D721Med (cell line): ENCODE results near the gene REEP6.
"Not testable (repeated sequence)": the region's sequence is repeated elsewhere in the genome, so short reads cannot be mapped to it uniquely, and the experiment has no call there.

Experiments used
- DNase-seq: peaks from one replicate; pipeline ENCODE4 v3.0.0; 2011; ENCODE audit warnings: low spot score; ENCODE audit not compliant: insufficient read length
- FAIRE-seq: peaks from 2 replicates; lab custom pipeline; 2011; peaks lifted over from hg19 to GRCh38; lab: Jason Lieb, UNC
- CTCF ChIP-seq: IDR thresholded peaks from 2 replicates; pipeline ENCODE4 v1.5.1; 2012; ENCODE audit warnings: mild to moderate bottlenecking, control low read depth; ENCODE audit not compliant: insufficient read depth; ENCODE audit errors: missing control alignments

Gene REEP6

GRCh38 chr19:1525343-1525742, 34.4 kb downstream of the REEP6 start:
- DNase-seq, result no peak
- TF ChIP-seq CTCF, result no peak
- FAIRE-seq, result no peak

GRCh38 chr19:1526066-1526778, 35.2 kb downstream of the REEP6 start:
- FAIRE-seq, result no peak
- no peak for DNase-seq
- TF ChIP-seq CTCF, result no peak

DNA sequence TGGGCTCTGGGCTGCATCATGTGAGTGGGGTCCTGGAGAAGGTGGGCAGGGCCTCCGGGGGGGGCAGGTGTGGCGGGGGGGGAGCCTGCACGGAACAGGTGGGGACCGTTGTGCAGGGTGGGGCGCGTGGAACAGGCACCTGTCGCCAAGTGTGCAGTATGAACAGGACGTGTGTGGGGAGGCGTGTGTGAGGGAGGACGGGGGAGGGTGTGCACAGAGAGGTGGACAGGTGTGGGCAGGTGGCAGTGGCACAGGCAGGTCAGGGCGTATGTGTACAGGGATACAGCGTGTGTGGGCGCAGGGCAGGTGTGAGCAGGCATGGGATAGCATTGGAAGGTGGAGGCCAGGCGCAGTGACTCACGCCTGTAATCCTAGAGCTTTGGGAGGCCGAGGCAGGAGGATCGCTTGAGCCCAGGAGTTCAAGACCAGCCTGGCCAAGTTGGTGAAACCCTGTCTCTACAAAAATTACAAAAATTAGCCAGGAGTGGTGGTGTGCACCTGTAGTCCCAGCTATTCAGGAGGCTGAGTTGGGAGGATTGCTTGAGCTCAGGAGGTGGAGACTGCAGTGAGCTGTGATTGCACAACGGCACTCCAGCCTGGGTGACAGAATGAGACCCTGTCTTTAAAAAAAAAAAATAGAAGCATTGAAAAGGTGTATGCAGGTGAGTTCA, 36.1 kb downstream of the REEP6 start:
- TF ChIP-seq CTCF, result no peak
- no peak for DNase-seq
- no peak for FAIRE-seq

- TF ChIP-seq CTCF, result no peak
- DNase-seq (no peak), FAIRE-seq (no peak)
Observed at GRCh38 chr19:1527650-1528309, 36.8 kb downstream of the REEP6 start.

DNA sequence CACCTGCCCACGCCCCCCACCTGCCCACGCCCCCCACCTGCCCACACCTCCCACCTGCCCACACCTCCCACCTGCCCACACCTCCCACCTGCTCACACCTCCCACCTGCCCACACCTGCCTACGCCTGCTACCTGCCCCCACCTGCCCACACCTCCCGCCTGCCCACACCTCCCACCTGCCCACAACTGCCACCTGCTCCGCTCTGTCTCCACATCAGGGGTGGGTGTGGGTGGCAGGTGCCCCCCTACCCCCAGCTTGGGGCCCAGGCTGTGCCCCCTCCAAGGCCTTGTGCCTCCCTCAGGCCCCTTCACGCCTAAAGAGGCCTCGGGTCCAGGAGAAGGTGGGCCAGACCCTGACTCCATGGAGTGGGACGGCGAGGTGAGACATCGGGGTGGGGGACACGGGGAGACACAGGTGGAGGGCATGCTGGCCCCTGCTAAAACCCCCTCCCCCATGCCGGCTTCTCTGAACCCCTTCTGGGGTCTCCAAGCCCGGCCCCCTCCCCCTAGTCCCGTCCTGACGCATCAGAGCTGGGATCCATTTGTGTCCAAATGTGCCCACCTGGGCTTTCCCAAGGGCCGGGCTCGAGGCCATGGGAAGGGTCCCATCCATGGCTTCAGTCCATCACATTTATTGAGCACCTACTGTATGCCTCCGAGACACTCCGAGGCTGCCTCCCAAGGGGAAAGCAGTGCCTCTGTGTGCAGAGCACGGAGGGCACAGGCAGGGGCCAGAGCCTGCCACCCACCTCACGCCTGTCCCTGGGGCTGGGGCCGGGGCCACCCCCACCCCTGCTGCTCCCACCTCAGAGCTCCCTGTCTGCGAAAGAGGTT, 37.8 kb downstream of the REEP6 start:
- DNase-seq (no peak), FAIRE-seq (no peak)

GRCh38 chr19:1529430-1529816, 38.4 kb downstream of the REEP6 start:
- no peak for DNase-seq
- TF ChIP-seq CTCF, result no peak
- FAIRE-seq, result no peak

More for the DNA sequence above, 37.8 kb downstream of the REEP6 start:
- no peak for TF ChIP-seq CTCF

- FAIRE-seq, DNase-seq: not testable (repeated sequence)
Observed at GRCh38 chr19:1530856-1531255, 39.9 kb downstream of the REEP6 start.
